Middle frontal gyrus (tissue), 1 donor: Measurements from ENCODE around the gene TCOF1.

Source experiments
- DNase-seq: peaks from one replicate; pipeline ENCODE4 v3.0.0-alpha.2; 2015; ENCODE audit warnings: low spot score; ENCODE audit errors: extremely low spot score

Gene TCOF1

DNA sequence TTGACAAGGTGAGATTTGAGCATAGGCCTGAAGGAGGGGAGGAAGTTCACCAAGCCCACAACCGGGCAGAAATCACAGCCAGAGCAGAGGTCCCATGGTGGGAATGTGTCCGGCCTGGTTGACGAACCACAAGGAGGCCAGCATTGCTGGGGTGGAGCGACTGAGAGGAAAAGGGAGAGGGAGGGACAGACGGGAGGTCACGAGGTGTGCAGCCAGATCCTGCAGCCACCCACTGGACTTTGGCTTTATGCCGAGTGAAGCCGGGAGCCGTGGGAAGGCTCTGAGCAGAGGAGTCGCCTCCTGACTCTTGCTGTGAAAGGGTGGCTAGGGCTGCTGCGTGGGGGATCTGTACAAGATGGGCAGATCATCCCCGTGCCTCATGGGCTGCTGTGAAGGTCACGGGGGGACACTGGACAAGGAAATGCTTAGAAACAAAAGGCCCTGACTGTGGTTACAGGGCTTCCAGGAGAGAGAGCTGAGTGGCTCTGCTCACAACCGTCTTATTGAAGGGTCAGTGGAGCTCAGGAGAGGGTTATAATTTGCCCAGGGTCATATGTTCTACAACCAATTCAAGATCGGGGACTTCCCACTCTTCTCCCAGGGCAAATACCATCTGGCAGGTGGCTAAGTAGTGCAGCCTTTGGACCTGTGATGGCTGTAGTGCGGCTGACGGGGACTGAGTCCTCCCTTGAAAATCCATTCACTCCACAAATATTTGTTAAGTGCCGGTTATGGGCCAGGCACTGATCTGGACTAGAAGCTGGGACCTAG lies 70.8 kb downstream of the TCOF1 start:
- no peak for DNase-seq

DNA sequence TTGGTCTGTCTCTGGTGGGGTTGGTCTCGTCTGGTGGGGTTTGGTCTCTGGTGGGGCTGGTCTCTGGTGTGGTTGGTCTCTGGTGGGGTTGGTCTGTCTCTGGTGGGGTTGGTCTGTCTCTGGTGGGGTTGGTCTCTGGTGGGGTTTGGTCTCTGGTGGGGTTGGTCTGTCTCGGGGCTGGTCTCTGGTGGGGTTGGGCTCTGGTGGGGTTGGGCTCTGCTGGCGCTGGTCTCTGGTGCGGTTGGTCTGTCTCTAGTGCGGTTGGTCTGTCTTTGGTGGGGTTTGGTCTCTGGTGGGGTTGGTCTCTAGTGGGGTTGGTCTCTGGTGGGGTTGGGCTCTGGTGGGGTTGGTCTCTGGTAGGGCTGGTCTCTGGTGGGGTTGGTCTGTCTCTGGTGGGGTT lies 71.5 kb downstream of the TCOF1 start:
- DNase-seq, result no peak

DNA sequence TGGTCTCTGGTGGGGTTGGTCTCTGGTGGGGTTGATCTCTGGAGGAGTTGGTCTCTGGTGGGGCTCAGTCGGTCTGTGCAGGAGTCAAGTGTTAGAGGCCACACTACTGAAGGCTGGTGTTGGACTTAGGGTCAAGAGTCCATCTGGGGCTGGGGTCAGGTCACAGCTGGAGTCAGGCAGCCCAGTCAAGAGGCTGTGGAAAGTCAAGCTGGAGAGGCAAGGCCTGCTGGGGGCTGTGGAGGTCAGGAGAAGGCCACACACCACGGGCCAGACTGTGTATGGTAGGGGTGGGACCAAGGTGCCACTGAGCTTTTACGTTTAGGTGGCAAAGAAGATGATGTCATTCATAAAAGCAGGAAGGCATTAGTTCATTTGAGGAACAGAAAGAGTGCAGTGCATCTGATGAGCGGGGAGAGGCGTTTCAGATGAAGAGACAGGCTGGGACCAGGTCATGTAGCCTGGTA lies 71.9 kb downstream of the TCOF1 start:
- DNase-seq, result no peak

DNA sequence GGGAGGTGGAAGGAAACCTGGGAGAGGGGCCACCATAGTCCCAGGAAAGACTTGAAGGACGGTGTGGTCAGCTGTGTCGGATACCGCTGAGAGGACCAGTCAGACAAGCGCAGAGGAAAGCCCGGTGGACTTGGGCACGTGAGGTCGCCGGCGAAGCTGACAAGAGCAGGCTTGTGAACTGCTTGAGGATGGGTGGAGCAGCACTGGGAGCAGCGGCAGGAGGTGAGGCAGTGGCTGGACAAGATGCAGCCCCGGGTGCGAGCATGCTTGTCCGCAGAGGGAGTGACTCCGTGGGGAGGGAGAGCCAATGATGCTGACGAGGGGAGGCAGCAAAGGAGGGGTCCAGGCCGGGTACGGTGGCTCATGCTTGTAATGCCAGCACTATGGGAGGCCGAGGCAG lies 73.6 kb downstream of the TCOF1 start:
- no peak for DNase-seq

DNA sequence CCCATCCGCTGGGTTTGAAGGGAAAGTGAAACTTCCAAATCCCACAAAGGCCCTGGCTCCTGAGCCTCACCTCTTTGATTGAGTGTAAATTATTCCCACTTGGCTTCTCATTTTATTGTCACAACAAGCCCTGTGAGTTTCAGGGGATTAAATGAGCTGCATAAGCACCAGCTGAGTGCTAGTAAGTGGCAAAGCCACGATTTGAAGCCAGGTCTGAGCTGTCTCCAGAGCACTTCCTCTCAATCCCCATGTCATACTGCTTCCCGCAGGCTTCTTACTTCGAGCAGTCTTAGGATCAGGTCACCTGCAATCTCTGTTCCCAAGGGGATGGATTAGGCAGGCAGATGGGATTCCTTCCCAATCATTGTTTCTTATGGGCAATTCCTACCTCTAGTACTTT lies 74.1 kb downstream of the TCOF1 start:
- no peak for DNase-seq

DNA sequence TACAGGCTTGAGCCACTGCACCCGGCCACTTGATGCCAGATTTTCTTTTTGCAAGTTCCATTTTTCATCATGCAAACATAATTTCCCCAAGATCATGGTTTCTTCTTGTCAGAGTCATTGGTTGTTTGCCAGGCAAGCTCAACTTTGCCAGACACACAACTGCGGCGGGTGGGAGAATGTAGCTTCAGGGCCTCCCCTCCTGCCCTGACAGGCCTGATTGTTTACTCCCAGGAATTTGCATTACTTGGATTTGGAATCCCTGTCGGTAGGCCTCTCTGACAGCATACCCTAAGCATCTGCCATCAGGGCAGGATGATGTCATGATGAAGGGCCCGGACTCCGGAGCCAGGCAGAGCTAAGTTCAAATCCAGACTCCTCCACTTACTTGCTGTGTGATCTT lies 77.0 kb downstream of the TCOF1 start:
- no peak for DNase-seq

DNA sequence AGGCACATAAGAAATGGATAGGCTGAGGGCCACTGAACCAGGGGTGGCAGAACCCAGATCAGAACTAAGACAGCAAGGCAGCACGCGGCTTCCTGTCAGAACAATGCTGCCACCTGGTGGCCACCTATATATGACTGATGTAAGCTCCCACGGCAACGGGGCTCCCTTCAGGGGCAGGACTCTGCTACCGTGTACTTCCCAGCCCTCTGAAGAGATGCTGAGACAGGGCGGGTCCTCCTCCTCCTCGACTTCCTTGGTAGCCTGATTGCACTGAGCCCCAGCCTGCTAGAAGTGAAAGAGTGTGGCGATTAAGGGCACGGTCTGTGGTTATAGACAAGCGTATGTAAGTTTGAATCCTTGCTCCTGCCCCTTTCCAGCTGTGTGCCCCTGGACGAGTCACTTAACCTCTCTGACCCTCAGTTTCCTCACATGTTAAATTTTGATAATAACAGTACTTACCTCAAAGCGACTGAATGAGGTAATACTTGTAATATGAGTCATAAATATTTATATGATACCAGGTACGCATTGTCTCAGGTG lies 78.7 kb downstream of the TCOF1 start:
- DNase-seq, result peak; percentile 86

DNA sequence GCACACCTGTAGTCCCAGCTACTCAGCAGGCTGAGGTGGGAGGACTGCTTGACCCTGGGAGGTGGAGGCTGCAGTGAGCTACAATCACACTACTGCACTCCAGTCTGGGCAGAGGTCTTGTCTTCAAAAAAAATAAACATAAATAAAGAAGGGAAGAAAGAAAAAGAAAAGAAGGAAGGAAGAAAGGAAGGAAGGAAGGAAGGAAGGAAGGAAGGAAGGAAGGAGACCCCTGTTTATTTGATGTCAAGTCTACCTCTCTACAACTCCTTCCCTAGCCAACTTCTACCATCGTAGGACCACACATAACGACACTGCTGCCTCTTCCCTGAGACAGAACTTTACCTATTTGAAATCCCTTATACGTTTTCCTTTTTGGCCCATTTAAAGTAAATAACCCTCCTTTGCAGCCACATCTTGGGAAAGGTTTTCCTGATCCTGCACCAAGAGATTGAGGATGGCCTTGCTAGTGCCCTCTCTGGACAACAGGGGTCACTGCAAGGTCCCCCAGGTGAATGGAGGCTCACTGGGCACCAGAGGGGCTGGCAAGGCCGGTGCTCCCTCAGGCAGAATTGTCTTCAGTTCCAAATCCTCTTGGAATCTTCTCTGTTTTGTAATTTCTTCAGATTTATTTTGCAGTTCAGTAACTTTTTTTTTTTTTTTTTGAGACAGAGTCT lies 81.5 kb downstream of the TCOF1 start:
- no peak for DNase-seq

DNA sequence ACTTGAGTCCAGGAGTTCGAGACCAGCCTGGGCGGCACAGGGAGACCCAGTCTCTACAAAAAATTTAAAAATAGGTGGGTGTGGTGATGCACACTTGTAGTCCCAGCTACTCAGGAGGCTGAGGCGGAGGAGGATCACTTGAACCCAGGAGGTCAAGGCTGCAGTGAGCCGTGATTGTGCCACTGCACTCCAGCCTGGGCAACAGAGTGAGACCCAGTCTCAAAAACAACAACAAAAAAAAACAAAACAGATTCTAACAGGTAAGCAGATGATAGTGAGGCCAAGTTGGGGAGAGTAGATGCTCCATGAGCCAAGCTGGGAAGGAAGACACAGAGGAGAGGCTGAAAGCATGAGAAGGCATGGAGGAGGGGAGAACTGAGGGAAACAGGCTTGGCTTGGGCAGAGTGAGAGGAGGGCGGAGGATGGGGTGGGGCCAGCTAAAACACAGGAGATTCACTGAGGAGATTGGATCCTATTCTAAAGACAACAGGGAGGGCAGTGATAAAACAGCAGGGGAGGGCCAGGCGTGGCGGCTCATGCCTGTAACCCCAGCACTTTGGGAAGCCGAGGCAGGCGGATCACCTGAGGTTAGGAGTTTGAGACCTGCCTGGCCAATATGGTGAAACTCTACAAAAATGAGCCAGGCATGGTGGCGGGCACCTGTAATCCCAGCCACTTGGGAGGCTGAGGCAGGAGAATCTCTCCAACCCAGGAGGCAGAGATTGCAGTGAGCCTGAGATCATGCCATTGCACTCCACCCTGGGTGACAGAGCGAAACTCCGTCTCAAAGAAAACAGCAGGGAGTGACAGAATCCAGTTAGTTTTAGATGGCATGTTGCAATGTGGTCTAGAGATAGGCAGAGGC lies 83.7 kb downstream of the TCOF1 start:
- no peak for DNase-seq

DNA sequence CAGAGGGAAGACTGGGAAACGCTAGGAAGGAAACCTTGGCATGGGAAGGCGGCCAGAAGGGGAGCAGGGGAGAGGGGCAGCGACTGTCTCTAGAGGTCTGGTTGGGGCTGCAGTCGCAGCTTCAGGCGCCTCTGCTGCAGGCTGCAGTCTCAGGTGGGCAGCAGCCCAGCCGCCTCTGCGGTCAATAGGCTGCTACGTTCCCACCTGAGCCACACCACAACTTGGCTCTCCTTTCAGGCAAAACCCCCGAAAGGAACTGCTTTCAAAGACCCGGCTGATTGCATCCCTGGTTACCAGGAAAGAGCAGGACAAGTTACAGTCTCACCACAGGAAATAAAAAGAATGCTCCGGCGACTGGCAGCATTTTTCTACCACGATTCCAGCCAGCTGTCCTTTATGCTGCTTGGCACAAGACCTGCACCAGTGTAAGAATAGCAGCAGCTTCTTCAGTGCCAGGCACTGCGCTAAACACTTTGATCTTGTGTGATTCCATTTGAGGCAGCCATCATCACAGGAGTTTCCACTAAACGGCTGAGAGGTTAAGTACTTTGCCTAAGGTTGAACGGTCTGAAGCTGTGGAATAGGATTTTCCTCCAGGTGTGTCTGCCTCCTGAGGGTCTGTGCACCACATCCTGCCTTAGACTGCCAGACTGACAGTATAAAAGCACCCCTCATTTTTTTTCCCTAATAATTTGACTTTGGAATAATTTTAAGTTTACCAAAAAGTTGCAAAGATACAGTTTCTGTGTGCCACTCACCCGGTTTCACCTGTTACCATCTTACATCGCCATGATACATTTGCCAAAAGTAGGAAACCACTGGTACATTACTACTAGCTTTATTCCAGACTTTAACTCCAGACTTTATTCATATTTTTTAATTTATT lies 84.6 kb downstream of the TCOF1 start:
- peak; percentile 50 for DNase-seq

DNA sequence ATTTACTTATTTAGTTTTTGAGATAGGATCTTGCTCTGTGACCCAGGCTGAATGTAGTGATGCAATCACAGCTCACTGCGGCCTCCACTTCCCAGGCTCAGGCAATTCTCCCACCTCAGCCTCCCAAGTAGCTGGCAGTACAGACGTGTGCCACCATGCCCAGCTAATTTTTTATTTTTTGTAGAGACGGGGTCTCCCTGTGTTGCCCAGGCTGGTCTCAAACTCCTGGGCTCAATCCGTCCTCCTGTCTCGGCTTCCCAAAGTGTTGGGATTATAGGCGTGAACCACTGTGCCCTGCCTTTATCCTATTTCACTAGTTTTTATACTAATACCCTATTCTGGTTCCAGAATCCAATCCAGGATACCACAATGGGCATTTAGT lies 85.2 kb downstream of the TCOF1 start:
- DNase-seq, result no peak

DNA sequence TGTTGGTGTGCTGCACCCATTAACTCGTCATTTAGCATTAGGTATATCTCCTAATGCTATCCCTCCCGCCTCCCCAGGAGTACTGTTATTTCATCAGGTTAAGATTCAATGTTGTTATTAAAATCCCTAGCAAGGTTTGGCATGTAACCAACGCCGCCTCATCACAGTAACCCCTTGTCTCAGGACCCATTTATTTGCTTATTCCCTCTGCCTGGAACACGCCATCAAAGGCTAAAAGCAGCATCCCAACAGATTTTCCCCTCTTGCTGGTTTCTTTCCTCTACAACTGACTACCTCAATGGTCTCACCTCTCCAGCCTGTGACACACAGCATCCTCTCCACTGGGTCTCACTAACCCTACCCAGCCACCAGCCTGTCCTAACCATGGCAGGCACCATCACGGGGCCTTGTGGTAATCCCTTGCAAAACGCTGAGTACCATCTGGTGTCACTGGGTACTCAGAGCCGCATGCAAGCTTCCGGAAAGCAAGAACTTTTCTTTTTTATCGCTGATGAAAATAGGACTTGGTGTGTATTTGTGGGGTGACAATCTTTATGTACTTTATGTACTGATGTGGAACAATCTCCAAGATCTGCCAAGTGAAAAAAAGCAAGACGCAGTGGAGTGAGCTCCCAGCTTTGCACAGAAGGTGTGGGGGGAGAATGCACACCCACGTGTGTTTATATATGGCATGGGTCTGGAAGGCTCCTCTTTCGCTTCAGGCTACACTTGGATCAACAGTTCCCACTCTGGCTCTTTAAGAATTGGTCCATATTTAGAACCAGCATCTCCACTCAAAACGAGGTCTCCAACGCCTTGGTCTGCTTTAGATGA lies 86.0 kb downstream of the TCOF1 start:
- DNase-seq, result peak; percentile 52

DNA sequence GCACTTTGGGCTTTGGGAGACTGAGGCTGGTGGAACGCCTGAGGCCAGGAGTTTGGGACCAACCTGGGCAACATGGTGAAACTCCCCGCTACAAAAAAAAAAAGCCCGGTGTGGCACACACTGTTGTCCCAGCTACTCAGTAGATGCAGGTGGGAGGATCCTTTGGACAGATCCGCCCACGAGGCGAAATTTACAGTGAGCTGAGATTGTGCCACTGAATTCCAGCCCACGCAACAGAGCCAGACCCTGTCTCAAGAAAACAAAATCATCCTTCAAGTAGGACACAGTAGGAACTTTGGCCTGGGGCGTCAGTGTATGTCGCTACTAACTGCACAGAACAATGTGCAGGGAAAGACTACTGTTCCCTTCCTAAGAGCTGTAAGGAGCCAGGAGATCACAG lies 87.3 kb downstream of the TCOF1 start:
- DNase-seq, result no peak

DNA sequence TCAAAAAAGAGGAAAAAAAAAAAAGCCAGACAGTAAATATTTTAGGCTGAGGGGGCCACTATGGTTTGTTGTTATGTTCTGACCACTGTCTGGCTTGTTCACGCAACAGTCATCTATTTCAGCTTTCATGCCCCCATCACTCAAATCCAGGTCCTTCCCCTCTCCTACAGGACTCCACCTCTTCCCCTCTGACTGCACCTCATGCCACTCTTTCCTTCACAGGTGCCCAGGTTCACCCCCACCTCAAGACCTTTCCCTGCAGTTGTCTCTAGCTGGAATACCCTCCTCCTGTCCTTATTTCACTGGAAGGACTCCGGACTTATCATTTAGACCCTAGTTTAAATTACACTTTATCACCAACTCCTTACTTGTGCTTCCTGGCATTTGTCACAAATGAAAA lies 88.6 kb downstream of the TCOF1 start:
- no peak for DNase-seq

DNA sequence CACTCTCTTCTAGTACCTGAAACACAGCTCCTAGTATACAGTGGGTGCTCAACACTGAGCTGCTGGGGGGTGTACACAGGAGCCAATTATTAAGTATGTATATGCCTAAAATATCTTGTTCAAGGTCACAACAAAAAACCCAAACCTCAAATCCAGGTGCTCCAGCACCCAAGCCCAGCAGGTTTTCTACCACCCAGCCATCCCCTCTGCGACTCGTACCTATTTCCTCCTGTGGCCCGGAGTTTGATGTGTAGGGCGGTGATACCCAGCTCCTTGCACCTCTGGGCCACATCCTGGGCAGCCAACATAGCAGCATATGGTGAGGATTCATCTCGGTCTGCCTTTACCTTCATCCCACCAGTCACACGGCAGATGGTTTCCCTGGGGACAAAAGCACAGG lies 89.1 kb downstream of the TCOF1 start:
- no peak for DNase-seq

DNA sequence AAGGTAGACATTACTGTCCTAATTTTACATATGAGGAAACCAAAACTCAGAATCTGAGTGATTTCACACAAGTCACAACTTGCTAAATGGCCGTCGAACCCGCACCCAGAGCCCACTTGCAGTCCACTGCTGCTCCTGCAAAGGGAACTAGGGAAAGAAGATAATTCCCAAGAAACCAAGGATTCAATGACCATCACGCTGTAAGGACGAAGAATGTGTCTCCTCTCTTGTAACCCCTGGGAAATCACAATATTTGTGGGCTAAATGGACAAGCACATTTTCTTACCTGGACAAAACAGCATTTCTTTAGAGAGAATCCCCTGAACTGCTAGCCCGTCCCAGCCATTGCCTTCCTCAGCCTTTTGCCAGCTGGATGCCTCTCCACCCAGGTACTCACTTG lies 89.7 kb downstream of the TCOF1 start:
- DNase-seq, result no peak

DNA sequence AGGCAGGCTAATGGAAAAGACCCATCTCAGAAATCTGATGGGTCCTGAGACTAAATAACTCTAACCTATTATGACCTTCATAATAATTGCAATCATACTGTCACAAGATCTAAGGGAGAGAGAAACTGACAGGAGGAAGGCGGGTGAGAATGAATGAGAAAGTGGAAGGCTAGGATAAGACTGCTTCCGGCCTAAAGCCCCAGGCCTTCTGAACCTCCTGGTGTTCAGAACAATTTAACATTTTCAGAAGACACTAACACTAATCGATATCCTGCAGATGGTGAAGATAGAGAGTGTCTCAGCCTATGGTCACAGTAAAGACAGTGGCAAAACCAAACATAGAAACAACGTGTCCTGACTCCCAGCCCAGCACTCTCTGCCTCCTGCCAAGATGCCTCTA lies 90.8 kb downstream of the TCOF1 start:
- DNase-seq, result no peak

DNA sequence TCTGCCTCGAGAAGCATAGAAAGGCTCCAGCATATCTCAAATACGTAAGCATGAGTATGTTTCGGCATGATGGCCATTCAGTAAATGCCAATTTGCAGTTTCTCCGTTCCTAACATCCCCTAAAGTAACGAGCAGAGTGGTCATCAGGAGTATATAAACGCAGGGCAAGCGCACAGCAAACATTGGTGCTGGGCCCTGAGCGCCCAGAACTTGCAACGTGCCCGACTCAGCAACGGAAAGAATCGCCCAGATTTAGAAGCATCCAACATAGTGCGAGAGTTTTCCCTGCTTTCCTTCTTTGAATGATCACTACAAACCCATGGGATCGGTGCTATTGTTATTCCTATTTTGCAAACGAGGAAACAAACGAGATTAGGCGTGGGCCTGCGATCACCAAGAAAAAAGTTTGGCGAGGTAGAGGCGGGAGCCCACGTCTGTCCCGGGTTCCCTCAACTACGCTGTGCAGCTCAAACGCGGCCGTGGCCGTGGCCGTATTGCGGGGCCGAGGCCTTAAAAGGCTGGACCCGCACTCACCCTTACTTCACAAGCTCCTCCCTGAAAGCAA lies 91.5 kb downstream of the TCOF1 start:
- no peak for DNase-seq
